ENCODE data around the gene FHIT. TPM values are rescaled to one million over a fixed set of nuclear protein-coding genes. Genes with fewer than 3 reads are reported as not detected.

The FHIT gene
- total and polyA plus RNA-seq, 10 of the 15 experiments (the other 5 are each of a cell fraction or from before 2014, with no cell fraction given), result 4.2 to 14.9 (median 9.4) TPM

GRCh38 chr3:60633644-60634043 lies 617.6 kb downstream of the FHIT start:
- in situ Hi-C loops (cut with MboI) (no loop called here), intact Hi-C loops (cut with micrococcal nuclease; ENCODE audit: unreplicated experiment) (no loop called here)
- no peak for DNase-seq (ENCODE audit: low read depth, low spot score)
- Histone ChIP-seq H2AFZ (ENCODE audit: control insufficient read depth, low read depth, low read length) (no peak overlapping the region), H3K36me3 (ENCODE audit: control insufficient read depth in 2 of 2, insufficient read depth in 2 of 2, low read length in 1 of 2) (no peaks in the 10 kb centered on the region), H3K4me2 (ENCODE audit: control insufficient read depth, insufficient read depth) (no peak overlapping the region), H3K9ac (ENCODE audit: control insufficient read depth, insufficient read depth, low read length) (no peak overlapping the region), H4K20me1 (ENCODE audit: control insufficient read depth, insufficient read depth) (no peaks in the 10 kb centered on the region), H3K4me1 (ENCODE audit: control insufficient read depth, insufficient read depth, low read length) (no peaks in the 10 kb centered on the region), H3K27ac (ENCODE audit: control insufficient read depth, insufficient read depth) (no peak overlapping the region), H3K4me3 (no peak overlapping the region), H3K79me2 (ENCODE audit: control insufficient read depth, insufficient read depth, low read length) (no peaks in the 10 kb centered on the region), H3K9me3 (replicated peaks; ENCODE audit: control insufficient read depth, insufficient read depth, low read length) (no peaks in the 10 kb centered on the region), H3K27me3 (replicated peaks in 1 of 2; ENCODE audit: control insufficient read depth in 2 of 2, insufficient read depth in 2 of 2, low read length in 1 of 2) (no peaks in the 10 kb centered on the region)
- ChIA-PET POLR2A (no interaction called here), SMC1A (ENCODE audit: uncharacterized antibody, unreplicated experiment) (no interaction called here), RAD21 (ENCODE audit: unreplicated experiment) (no interaction called here), CTCF (interaction anchor here (0.9 to 1.4 kb wide), 2 partner anchors 9 to 38 kb away, joined by 3 to 4 read pairs; no protein-coding TSS in a partner anchor)
- WGBS (ENCODE audit: insufficient coverage, insufficient replicate concordance, low lambda C conversion rate, missing lambda C conversion rate), result 61% methylated on average over 9 of the region's 9 CpGs
- TF ChIP-seq BHLHE40 (IDR thresholded peaks at IDR 0.05; ENCODE audit: borderline replicate concordance in 1 of 2, low read depth in 2 of 2, low read length in 1 of 2), result no peak
- no peak for FAIRE-seq
- ATAC-seq, result no peak
- no TSS peak for BruUV-seq (replicated peaks)

GRCh38 chr3:60631509-60631908 lies 619.7 kb downstream of the FHIT start:
- in situ Hi-C loops (cut with MboI), result no loop called here
- no peak for DNase-seq (ENCODE audit: low read depth, low spot score)
- intact Hi-C loops (cut with micrococcal nuclease; ENCODE audit: unreplicated experiment), result no loop called here
- RAD21 ChIA-PET (ENCODE audit: unreplicated experiment), result no interaction called here
- H3K9me3 ChIP-seq (replicated peaks; ENCODE audit: control insufficient read depth, insufficient read depth, low read length), result no peaks in the 10 kb centered on the region
- WGBS (ENCODE audit: insufficient coverage, insufficient replicate concordance, low lambda C conversion rate, missing lambda C conversion rate), result 86% methylated on average over 8 of the region's 8 CpGs
- ATAC-seq, result no peak
- no peaks in the 10 kb centered on the region for H3K27me3 ChIP-seq (replicated peaks in 1 of 2; ENCODE audit: control insufficient read depth in 2 of 2, insufficient read depth in 2 of 2, low read length in 1 of 2)
- SMC1A ChIA-PET (ENCODE audit: uncharacterized antibody, unreplicated experiment), result no interaction called here
- FAIRE-seq, result no peak
- H3K4me3 ChIP-seq, result no peak overlapping the region
- no peak for TF ChIP-seq EP300 (IDR thresholded peaks at IDR 0.05; ENCODE audit: borderline replicate concordance in 1 of 2, control insufficient read depth in 1 of 2, low read depth in 2 of 2, low read length in 2 of 2)
- TF ChIP-seq ZNF274 (IDR thresholded peaks at IDR 0.05; ENCODE audit: insufficient read depth, insufficient read length), result no peak
- no peak for TF ChIP-seq ZNF217 (IDR thresholded peaks at IDR 0.05)
- no peak for TF ChIP-seq MTA2 (IDR thresholded peaks at IDR 0.05; ENCODE audit: low read depth)
- TF ChIP-seq TBL1XR1 (IDR thresholded peaks at IDR 0.05; ENCODE audit: low read depth, low read length), result no peak
- TF ChIP-seq, protein P1, sequence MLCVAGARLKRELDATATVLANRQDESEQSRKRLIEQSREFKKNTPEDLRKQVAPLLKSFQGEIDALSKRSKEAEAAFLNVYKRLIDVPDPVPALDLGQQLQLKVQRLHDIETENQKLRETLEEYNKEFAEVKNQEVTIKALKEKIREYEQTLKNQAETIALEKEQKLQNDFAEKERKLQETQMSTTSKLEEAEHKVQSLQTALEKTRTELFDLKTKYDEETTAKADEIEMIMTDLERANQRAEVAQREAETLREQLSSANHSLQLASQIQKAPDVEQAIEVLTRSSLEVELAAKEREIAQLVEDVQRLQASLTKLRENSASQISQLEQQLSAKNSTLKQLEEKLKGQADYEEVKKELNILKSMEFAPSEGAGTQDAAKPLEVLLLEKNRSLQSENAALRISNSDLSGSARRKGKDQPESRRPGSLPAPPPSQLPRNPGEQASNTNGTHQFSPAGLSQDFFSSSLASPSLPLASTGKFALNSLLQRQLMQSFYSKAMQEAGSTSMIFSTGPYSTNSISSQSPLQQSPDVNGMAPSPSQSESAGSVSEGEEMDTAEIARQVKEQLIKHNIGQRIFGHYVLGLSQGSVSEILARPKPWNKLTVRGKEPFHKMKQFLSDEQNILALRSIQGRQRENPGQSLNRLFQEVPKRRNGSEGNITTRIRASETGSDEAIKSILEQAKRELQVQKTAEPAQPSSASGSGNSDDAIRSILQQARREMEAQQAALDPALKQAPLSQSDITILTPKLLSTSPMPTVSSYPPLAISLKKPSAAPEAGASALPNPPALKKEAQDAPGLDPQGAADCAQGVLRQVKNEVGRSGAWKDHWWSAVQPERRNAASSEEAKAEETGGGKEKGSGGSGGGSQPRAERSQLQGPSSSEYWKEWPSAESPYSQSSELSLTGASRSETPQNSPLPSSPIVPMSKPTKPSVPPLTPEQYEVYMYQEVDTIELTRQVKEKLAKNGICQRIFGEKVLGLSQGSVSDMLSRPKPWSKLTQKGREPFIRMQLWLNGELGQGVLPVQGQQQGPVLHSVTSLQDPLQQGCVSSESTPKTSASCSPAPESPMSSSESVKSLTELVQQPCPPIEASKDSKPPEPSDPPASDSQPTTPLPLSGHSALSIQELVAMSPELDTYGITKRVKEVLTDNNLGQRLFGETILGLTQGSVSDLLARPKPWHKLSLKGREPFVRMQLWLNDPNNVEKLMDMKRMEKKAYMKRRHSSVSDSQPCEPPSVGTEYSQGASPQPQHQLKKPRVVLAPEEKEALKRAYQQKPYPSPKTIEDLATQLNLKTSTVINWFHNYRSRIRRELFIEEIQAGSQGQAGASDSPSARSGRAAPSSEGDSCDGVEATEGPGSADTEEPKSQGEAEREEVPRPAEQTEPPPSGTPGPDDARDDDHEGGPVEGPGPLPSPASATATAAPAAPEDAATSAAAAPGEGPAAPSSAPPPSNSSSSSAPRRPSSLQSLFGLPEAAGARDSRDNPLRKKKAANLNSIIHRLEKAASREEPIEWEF (IDR thresholded peaks at IDR 0.05; ENCODE audit: insufficient replicate concordance, low read depth, low read length), result no peak
- TF ChIP-seq CHD4 (IDR thresholded peaks at IDR 0.05), result no peak
- TF ChIP-seq MTA3 (IDR thresholded peaks at IDR 0.05; ENCODE audit: borderline replicate concordance, low read length), result no peak
- no peak for TF ChIP-seq RUNX3 (IDR thresholded peaks at IDR 0.05; ENCODE audit: low read length)
- no peak overlapping the region for H2AFZ ChIP-seq (ENCODE audit: control insufficient read depth, low read depth, low read length)
- no peak overlapping the region for H3K9ac ChIP-seq (ENCODE audit: control insufficient read depth, insufficient read depth, low read length)
- no peak overlapping the region for H3K27ac ChIP-seq (ENCODE audit: control insufficient read depth, insufficient read depth)
- H3K4me2 ChIP-seq (ENCODE audit: control insufficient read depth, insufficient read depth), result no peak overlapping the region
- H4K20me1 ChIP-seq (ENCODE audit: control insufficient read depth, insufficient read depth), result no peaks in the 10 kb centered on the region
- POLR2A ChIA-PET, result interaction anchor here (0.7 kb wide), 1 partner anchor 98 kb away, joined by 4 read pairs; no protein-coding TSS in a partner anchor
- CTCF ChIA-PET, result interaction anchor here (0.6 kb wide), 1 partner anchor 14 kb away, joined by 3 read pairs; no protein-coding TSS in a partner anchor
- no peaks in the 10 kb centered on the region for H3K4me1 ChIP-seq (ENCODE audit: control insufficient read depth, insufficient read depth, low read length)
- no TSS peak for BruUV-seq (replicated peaks)
- H3K36me3 ChIP-seq (ENCODE audit: control insufficient read depth in 2 of 2, insufficient read depth in 2 of 2, low read length in 1 of 2), result no peaks in the 10 kb centered on the region
- no peaks in the 10 kb centered on the region for H3K79me2 ChIP-seq (ENCODE audit: control insufficient read depth, insufficient read depth, low read length)
